ENCODE results near the gene TATDN2.

The TATDN2 gene

GRCh38 chr3:10312861-10313260 is 64.6 kb downstream of the TATDN2 start:
- TF ChIP-seq CTCF (IDR thresholded peaks at IDR 0.05; ENCODE audit: extremely low read depth, insufficient read depth, missing control alignments): no peak
- no peak for DNase-seq (ENCODE audit: low spot score)
- in situ Hi-C loops (cut with MboI; ENCODE audit: low pct_unique_long_range_greater_than_20kb, low sequenced_read_pairs, unreplicated experiment): no loop called here

DNA sequence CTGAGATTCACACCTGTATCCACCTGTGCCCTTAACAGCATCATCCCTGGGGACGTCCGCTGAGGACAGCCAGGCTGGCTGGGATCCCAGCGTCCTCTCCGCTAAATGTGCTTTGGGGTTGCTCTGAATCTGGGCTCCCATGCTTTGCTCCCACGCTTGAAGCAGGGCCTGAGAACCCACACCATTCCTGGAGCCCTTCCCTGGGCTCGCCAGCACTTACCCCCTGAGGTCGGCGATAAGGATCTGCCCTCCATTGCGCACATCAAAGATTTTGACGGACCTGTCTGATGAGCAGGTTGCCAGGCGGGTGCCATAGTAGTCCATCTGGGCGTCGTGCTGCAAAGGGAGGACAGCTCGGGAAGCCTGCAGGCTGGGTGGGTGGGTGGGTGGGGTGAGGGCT is 66.8 kb downstream of the TATDN2 start:
- no peak for DNase-seq (ENCODE audit: low spot score)
- in situ Hi-C loops (cut with MboI; ENCODE audit: low pct_unique_long_range_greater_than_20kb, low sequenced_read_pairs, unreplicated experiment): no loop called here
- TF ChIP-seq CTCF (IDR thresholded peaks at IDR 0.05; ENCODE audit: extremely low read depth, insufficient read depth, missing control alignments): no peak

DNA sequence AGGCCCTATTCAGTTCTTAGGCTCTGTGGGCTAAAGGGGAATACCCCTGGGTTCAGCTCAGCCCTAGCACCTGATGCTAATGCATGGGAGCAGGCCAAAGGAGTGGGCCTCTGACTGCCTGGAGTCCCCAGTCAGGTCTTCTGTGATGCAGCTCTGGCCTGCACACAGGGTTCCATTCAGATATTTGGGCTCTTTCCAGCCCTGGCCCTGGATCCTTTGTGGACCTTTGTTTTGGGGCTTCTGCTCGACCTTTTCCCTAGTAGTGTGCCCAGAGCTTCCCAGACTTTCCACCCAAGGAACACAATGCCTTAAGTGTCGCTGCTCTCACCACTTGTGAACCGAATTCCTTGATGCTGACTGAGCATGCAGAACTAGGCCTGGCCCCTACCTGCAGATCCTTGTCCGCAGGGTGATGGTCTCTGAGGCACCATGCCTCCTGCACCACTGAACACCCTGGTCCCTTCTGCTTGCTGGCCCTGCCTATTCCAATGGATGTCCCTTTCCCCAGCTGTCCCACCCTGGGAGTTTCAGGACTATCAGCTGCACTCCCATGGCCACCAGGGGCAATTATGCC is 67.6 kb downstream of the TATDN2 start:
- no peak for DNase-seq (ENCODE audit: low spot score)
- in situ Hi-C loops (cut with MboI; ENCODE audit: low pct_unique_long_range_greater_than_20kb, low sequenced_read_pairs, unreplicated experiment): no loop called here
- TF ChIP-seq CTCF (IDR thresholded peaks at IDR 0.05; ENCODE audit: extremely low read depth, insufficient read depth, missing control alignments): no peak

- in situ Hi-C loops (cut with MboI; ENCODE audit: low pct_unique_long_range_greater_than_20kb, low sequenced_read_pairs, unreplicated experiment): no loop called here
- no peak for TF ChIP-seq CTCF (IDR thresholded peaks at IDR 0.05; ENCODE audit: extremely low read depth, insufficient read depth, missing control alignments)
Measured at GRCh38 chr3:10317311-10317960, 69.2 kb downstream of the TATDN2 start.

GRCh38 chr3:10317961-10318350 is 69.7 kb downstream of the TATDN2 start:
- no peak for TF ChIP-seq CTCF (IDR thresholded peaks at IDR 0.05; ENCODE audit: extremely low read depth, insufficient read depth, missing control alignments)
- in situ Hi-C loops (cut with MboI; ENCODE audit: low pct_unique_long_range_greater_than_20kb, low sequenced_read_pairs, unreplicated experiment): no loop called here
- no peak for DNase-seq (ENCODE audit: low spot score)

More at GRCh38 chr3:10317311-10317960, 69.2 kb downstream of the TATDN2 start:
- no peak for DNase-seq (ENCODE audit: low spot score)

GRCh38 chr3:10319251-10319650 is 71.0 kb downstream of the TATDN2 start:
- no peak for TF ChIP-seq CTCF (IDR thresholded peaks at IDR 0.05; ENCODE audit: extremely low read depth, insufficient read depth, missing control alignments)
- DNase-seq (ENCODE audit: low spot score): no peak
- in situ Hi-C loops (cut with MboI; ENCODE audit: low pct_unique_long_range_greater_than_20kb, low sequenced_read_pairs, unreplicated experiment): no loop called here
